Stimulated activated naive B cell treated with anti-CD40 and anti-IgM and Interleukin-4, amounts not matched to agents 10 μg/mL and 1 μg/mL and 100 μg/mL, for 72 hours (primary cell): ENCODE data around the gene CXCL17.

Experiments
- ATAC-seq, 2 donors: fragments of 150-1000 bp; cut with Tn5 transposase; replicated peaks; 2 replicates each; pipeline ENCODE4 v1.10.0; 2021; ENCODE audit warnings: moderate library complexity in 1 of 2
- DNase-seq: peaks from one replicate; pipeline ENCODE4 v3.0.0; 2021
- H3K27ac Mint-ChIP-seq: one replicate; pipeline ENCODE4 v1.8.0; 2022; ENCODE audit warnings: mild to moderate bottlenecking, mixed read lengths
- H3K27me3 Mint-ChIP-seq, 2 donors: one replicate each; pipeline ENCODE4 v1.8.0; 2022; ENCODE audit warnings: mixed read lengths in 2 of 2
- H3K36me3 Mint-ChIP-seq, 2 donors: one replicate each; pipeline ENCODE4 v1.8.0; 2022; ENCODE audit warnings: mixed read lengths in 2 of 2, mild to moderate bottlenecking in 1 of 2
- H3K4me1 Mint-ChIP-seq, 2 donors: one replicate each; pipeline ENCODE4 v1.8.0; 2022; ENCODE audit warnings: mixed read lengths in 2 of 2, mild to moderate bottlenecking in 1 of 2
- H3K4me3 Mint-ChIP-seq, 2 donors: one replicate each; pipeline ENCODE4 v1.8.0; 2022; ENCODE audit warnings: mild to moderate bottlenecking in 2 of 2, mixed read lengths in 2 of 2, moderate library complexity in 1 of 2
- H3K9me3 Mint-ChIP-seq, 2 donors: one replicate each; pipeline ENCODE4 v1.8.0; 2022; ENCODE audit warnings: mixed read lengths in 2 of 2, mild to moderate bottlenecking in 1 of 2

The CXCL17 gene

GRCh38 chr19:42389899-42390298 lies 52.8 kb downstream of the CXCL17 start, which contains the start of gene CNFN:
Gene CNFN, minus strand, starts transcription at chr19:42390297. Its CDS starts 1,260 bp downstream, at chr19:42389037.
- H3K27ac Mint-ChIP-seq = no peak within 1 kb of the TSS

GRCh38 chr19:42388851-42389489 lies 53.8 kb downstream of the CXCL17 start:
- ATAC-seq (no peak), DNase-seq (no peak)
- peaks cover 8 to 17% of the 10 kb centered on the region in 2 donors for H3K4me1 Mint-ChIP-seq
- no peak overlapping the region for H3K27ac Mint-ChIP-seq
- peaks cover 31 to 33% of the 10 kb centered on the region in 2 donors for H3K27me3 Mint-ChIP-seq
- no peaks in the 10 kb centered on the region for H3K9me3 Mint-ChIP-seq
- H3K4me3 Mint-ChIP-seq = no peak overlapping the region
- H3K36me3 Mint-ChIP-seq = no peaks in the 10 kb centered on the region

More at GRCh38 chr19:42389899-42390298, 52.8 kb downstream of the CXCL17 start, which contains the start of gene CNFN:
- peaks cover 8 to 17% of the 10 kb centered on the region in 2 donors for H3K4me1 Mint-ChIP-seq
- no peak for ATAC-seq
- DNase-seq = no peak
- H3K4me3 Mint-ChIP-seq = no peak within 1 kb of the TSS
- H3K9me3 Mint-ChIP-seq = no peaks in the 10 kb centered on the region
- H3K27me3 Mint-ChIP-seq = peaks cover 31 to 33% of the 10 kb centered on the region in 2 donors
- H3K36me3 Mint-ChIP-seq = no peaks in the 10 kb centered on the region

- no peaks in the 10 kb centered on the region for H3K36me3 Mint-ChIP-seq
- peak overlapping the region; percentile 63 for H3K27ac Mint-ChIP-seq
- H3K4me3 Mint-ChIP-seq = peak overlapping the region; percentile 75 to 83
- H3K27me3 Mint-ChIP-seq = peaks cover 39 to 42% of the 10 kb centered on the region in 2 donors
- H3K4me1 Mint-ChIP-seq = peaks cover 8 to 17% of the 10 kb centered on the region in 2 donors
- DNase-seq = peak; percentile 65
- peak; percentile 96 to 97 for ATAC-seq
- no peaks in the 10 kb centered on the region for H3K9me3 Mint-ChIP-seq
Measured at GRCh38 chr19:42386974-42387707, 55.6 kb downstream of the CXCL17 start.

GRCh38 chr19:42380155-42380554 lies 62.6 kb downstream of the CXCL17 start:
- DNase-seq (no peak), ATAC-seq (no peak)
- peaks cover 8 to 9% of the 10 kb centered on the region in 2 donors for H3K27me3 Mint-ChIP-seq
- H3K9me3 Mint-ChIP-seq = no peaks in the 10 kb centered on the region
- H3K27ac Mint-ChIP-seq = no peak overlapping the region
- no peak overlapping the region for H3K4me3 Mint-ChIP-seq
- H3K36me3 Mint-ChIP-seq = peaks cover 2 to 13% of the 10 kb centered on the region in 2 donors
- H3K4me1 Mint-ChIP-seq = peaks cover 2 to 5% of the 10 kb centered on the region in 2 donors
